ENCODE results near the gene SHC2. TPM values are rescaled to one million over a fixed set of nuclear protein-coding genes. Genes with fewer than 3 reads are reported as not detected.

Gene SHC2, protein sequence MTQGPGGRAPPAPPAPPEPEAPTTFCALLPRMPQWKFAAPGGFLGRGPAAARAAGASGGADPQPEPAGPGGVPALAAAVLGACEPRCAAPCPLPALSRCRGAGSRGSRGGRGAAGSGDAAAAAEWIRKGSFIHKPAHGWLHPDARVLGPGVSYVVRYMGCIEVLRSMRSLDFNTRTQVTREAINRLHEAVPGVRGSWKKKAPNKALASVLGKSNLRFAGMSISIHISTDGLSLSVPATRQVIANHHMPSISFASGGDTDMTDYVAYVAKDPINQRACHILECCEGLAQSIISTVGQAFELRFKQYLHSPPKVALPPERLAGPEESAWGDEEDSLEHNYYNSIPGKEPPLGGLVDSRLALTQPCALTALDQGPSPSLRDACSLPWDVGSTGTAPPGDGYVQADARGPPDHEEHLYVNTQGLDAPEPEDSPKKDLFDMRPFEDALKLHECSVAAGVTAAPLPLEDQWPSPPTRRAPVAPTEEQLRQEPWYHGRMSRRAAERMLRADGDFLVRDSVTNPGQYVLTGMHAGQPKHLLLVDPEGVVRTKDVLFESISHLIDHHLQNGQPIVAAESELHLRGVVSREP
- total RNA-seq (2016; rRNA removed; fragmentation: Illumina TruSeq; extraction: Trizol) (4.8 and 9.0 TPM in 2 replicates), polyA plus RNA-seq (2011; rRNA removed) (18.3 and 35.8 TPM in 2 replicates), polyA minus RNA-seq (2011; rRNA and poly(A)+ RNA removed; ENCODE audit: low replicate concordance) (39.0 TPM in 1 of 2 replicates, not detected in the other), Bru-seq, nascent RNA (percentile 56 among the genes with signal in this experiment), BruChase-seq, experiment 1, labeled RNA remaining after a 6-hour chase (percentile 67 among the genes with signal in this experiment), BruChase-seq, experiment 2, labeled RNA remaining after a 2-hour chase (percentile 68 among the genes with signal in this experiment)
- 11.0 and 12.0 TPM in 2 replicates for total RNA-seq (2016; cell fraction: cytosol; rRNA removed; fragmentation: Illumina TruSeq; extraction: Trizol; ENCODE audit: low read depth)
- 3.9 and 8.8 TPM in 2 replicates for total RNA-seq (2016; cell fraction: insoluble cytoplasmic fraction; rRNA removed; fragmentation: Illumina TruSeq; extraction: Trizol)
- total RNA-seq (2016; cell fraction: membrane; rRNA removed; fragmentation: Illumina TruSeq; extraction: Trizol), result 12.6 and 14.2 TPM in 2 replicates
- total RNA-seq (2016; cell fraction: nucleus; rRNA removed; fragmentation: Illumina TruSeq; extraction: Trizol), result 7.1 and 9.7 TPM in 2 replicates
- 12.4 and 18.0 TPM in 2 replicates for polyA plus RNA-seq (2011; cell fraction: cytosol; rRNA removed)
- polyA plus RNA-seq (2011; cell fraction: nucleus; rRNA removed), result 247 and 276 TPM in 2 replicates
- polyA plus RNA-seq (2012), result 21.5 and 36.3 TPM in 2 replicates
- 11.4 and 12.5 TPM in 2 replicates for polyA plus RNA-seq (2016; cell fraction: cytosol; fragmentation: Illumina TruSeq; extraction: Trizol; ENCODE audit: low read depth)
- 4.7 and 5.3 TPM in 2 replicates for polyA plus RNA-seq (2016; cell fraction: insoluble cytoplasmic fraction; fragmentation: Illumina TruSeq; extraction: Trizol; ENCODE audit: low read depth)
- 13.0 and 14.2 TPM in 2 replicates for polyA plus RNA-seq (2016; cell fraction: membrane; fragmentation: Illumina TruSeq; extraction: Trizol; ENCODE audit: low read depth)
- polyA plus RNA-seq (2016; cell fraction: nucleus; fragmentation: Illumina TruSeq; extraction: Trizol; ENCODE audit: insufficient read depth, low read depth), result 30.5 and 30.9 TPM in 2 replicates
- polyA minus RNA-seq (2011; cell fraction: cytosol; rRNA and poly(A)+ RNA removed), result 11.5 and 24.1 TPM in 2 replicates
- polyA minus RNA-seq (2011; cell fraction: nucleus; rRNA and poly(A)+ RNA removed), result 14.5 and 16.0 TPM in 2 replicates
- long read RNA-seq, experiment 1, partial matches to known transcripts, result 0 of 2 reads
- long read RNA-seq, experiment 1, other reads (novel, unspliced or antisense), result 1 of 2 reads
- long read RNA-seq, experiment 2, transcript SHC2-201 (13 exons, 2,494 nt), result major isoform, 27 of 96 reads
- long read RNA-seq, experiment 2, transcript SHC2-203 (3 exons, 1,551 nt), result minor isoform, 5 of 96 reads
- long read RNA-seq, experiment 2, partial matches to known transcripts, result 8 of 96 reads
- long read RNA-seq, experiment 2, other reads (novel, unspliced or antisense), result 55 of 96 reads

- 1% methylated on average over 22 of the region's 85 CpGs for WGBS (ENCODE audit: low lambda C conversion rate)
- Histone ChIP-seq H3K4me1 (ENCODE audit: insufficient read depth, low read length) (peaks cover 50% of the 10 kb centered on the region), H3K36me3 (replicated peaks in 1 of 2; ENCODE audit: control insufficient read depth in 1 of 2, insufficient read depth in 2 of 2, low read length in 2 of 2) (no peaks in the 10 kb centered on the region; a peak in 1 of 5 replicates), H3K4me2 (ENCODE audit: low read depth, low read length) (peak within 1 kb of the TSS; percentile 89), H3K4me3 (replicated peaks in 1 of 3; ENCODE audit: insufficient read depth in 1 of 3, low read depth in 2 of 3, low read length in 3 of 3) (peak within 1 kb of the TSS; percentile 69 to 84 (median 81)), H3K79me2 (ENCODE audit: insufficient read depth, low read length) (no peaks in the 10 kb centered on the region), H3K9me3 (ENCODE audit: low read length) (no peaks in the 10 kb centered on the region), H4K20me1 (ENCODE audit: insufficient read depth, low read length) (peaks cover 19% of the 10 kb centered on the region; the same call in 1 of the 2 replicates), H3K27ac (ENCODE audit: extremely low read length, insufficient read depth, low read length) (peak within 1 kb of the TSS; percentile 55), H2AFZ (ENCODE audit: low read length) (no peak within 1 kb of the TSS), H3K9ac (ENCODE audit: insufficient read depth, low read depth, low read length) (peak within 1 kb of the TSS; percentile 74), H3K27me3 (ENCODE audit: control insufficient read depth in 1 of 2, insufficient read depth in 2 of 2, low read length in 2 of 2) (peaks cover 1 to 5% of the 10 kb centered on the region in 2 experiments; a peak in 2 of 5 replicates)
- ATAC-seq, result 0 out of 3 replicates have a peak, but pooled peaks have one; percentile 16
- ChIA-PET CTCF (ENCODE audit: low intra/inter-chr PET ratio, low total read pairs) (no interaction called here), POLR2A (interaction anchor here (0.7 to 2.5 kb wide), 7 partner anchors 19 to 67 kb away, joined by 3 to 16 read pairs (median 4); no protein-coding TSS in a partner anchor)
- in situ Hi-C loops (cut with HindIII; ENCODE audit: extremely low pct_ligation_motif_present, low pct_unique_long_range_greater_than_20kb) (no loop called here), intact Hi-C loops (cut with micrococcal nuclease; ENCODE audit: unreplicated experiment) (no loop called here)
- no peak for DNase-seq (ENCODE audit: low spot score)
- no TSS peak for BruUV-seq (replicated peaks)
- no peak for FAIRE-seq
- no peak for TF ChIP-seq SNRNP70 (IDR thresholded peaks at IDR 0.05; ENCODE audit: low read depth, low read length)
- TF ChIP-seq HNRNPK (IDR thresholded peaks at IDR 0.05; ENCODE audit: low read depth, low read length, poor library complexity, severe bottlenecking), result peak; percentile 14
- no peak for TF ChIP-seq ATM (IDR thresholded peaks at IDR 0.05; ENCODE audit: borderline replicate concordance)
- TF ChIP-seq YY1 (IDR thresholded peaks at IDR 0.05; ENCODE audit: insufficient read depth, insufficient replicate concordance, low read depth, low read length), result peak; percentile 37
- TF ChIP-seq, protein P1, sequence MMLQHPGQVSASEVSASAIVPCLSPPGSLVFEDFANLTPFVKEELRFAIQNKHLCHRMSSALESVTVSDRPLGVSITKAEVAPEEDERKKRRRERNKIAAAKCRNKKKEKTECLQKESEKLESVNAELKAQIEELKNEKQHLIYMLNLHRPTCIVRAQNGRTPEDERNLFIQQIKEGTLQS (CRISPR knock-in tag; IDR thresholded peaks at IDR 0.05), result 0 out of 2 replicates have a peak, but pooled peaks have one; percentile 31
- no peak for TF ChIP-seq NFIC (IDR thresholded peaks at IDR 0.05; ENCODE audit: low read length)
- TF ChIP-seq ZNF530 (CRISPR knock-in tag; IDR thresholded peaks at IDR 0.05; ENCODE audit: low read depth), result no peak
- TF ChIP-seq ZFX (CRISPR knock-in tag; IDR thresholded peaks at IDR 0.05; ENCODE audit: low read depth), result no peak
- no peak for TF ChIP-seq ZNF138 (CRISPR knock-in tag; IDR thresholded peaks at IDR 0.05; ENCODE audit: low read depth)
- TF ChIP-seq MAFF (IDR thresholded peaks at IDR 0.05; ENCODE audit: low read depth, low read length), result no peak
- TF ChIP-seq BCL6 (CRISPR knock-in tag; IDR thresholded peaks at IDR 0.05), result no peak
Observed at GRCh38 chr19:460877-461720, at the start of gene SHC2. Gene SHC2 (minus strand): TSS chr19:461033. CDS start chr19:460996, 37 bp downstream.
